ENCODE measurements around the gene TSPOAP1. TPM values are rescaled to one million over a fixed set of nuclear protein-coding genes. Genes with fewer than 3 reads are reported as not detected.

Gene TSPOAP1
- polyA plus RNA-seq, 2 of the 4 experiments (the other 2 are of a cell fraction), result not detected

GRCh38 chr17:58376472-58377000 lies 47.9 kb upstream of the TSPOAP1 start:
- Histone ChIP-seq H3K4me3 (no peak overlapping the region), H3K4me2 (no peak overlapping the region), H3K9me3 (no peaks in the 10 kb centered on the region), H3K27ac (0 out of 6 replicates have a peak overlapping the region, but pooled peaks of 1 of the 2 experiments have one; percentile 8), H3K4me1 (peaks cover 44% of the 10 kb centered on the region)
- ATAC-seq (no peak), DNase-seq (ENCODE audit: low read depth in 1 of 2, low spot score in 1 of 2) (no peak), FAIRE-seq (no peak)
- WGBS (ENCODE audit: missing lambda C conversion rate), result 53% methylated on average over 4 of the region's 4 CpGs
- TF ChIP-seq RFX5 (IDR thresholded peaks at IDR 0.05) (no peak), REST (IDR thresholded peaks at IDR 0.05) (peak; percentile 59; the same call in 1 of the 2 replicates)
- CTCF ChIA-PET, result interaction anchor here (0.8 to 4.3 kb wide), 3 partner anchors 20 to 71 kb away, joined by 3 to 16 read pairs (median 5); no protein-coding TSS in a partner anchor
- POLR2A ChIA-PET, result no interaction called here

GRCh38 chr17:58375811-58376210 lies 47.2 kb upstream of the TSPOAP1 start:
- no peaks in the 10 kb centered on the region for H3K9me3 ChIP-seq

GRCh38 chr17:58375256-58375655 lies 46.7 kb upstream of the TSPOAP1 start:
- no peak overlapping the region for H3K4me3 ChIP-seq
- no peak for DNase-seq (ENCODE audit: low read depth in 1 of 2, low spot score in 1 of 2)
- ChIA-PET CTCF (interaction anchor here (1.3 to 2.4 kb wide), 2 partner anchors 38 to 42 kb away, joined by 3 to 7 read pairs; partner anchors contain the start of gene RNF43), POLR2A (no interaction called here)
- TF ChIP-seq PBX3 (IDR thresholded peaks at IDR 0.05), result no peak
- no peak for TF ChIP-seq HEYL (CRISPR knock-in tag; IDR thresholded peaks at IDR 0.05)
- H3K4me1 ChIP-seq, result peaks cover 32% of the 10 kb centered on the region
- 84% methylated on average over 5 of the region's 5 CpGs for WGBS (ENCODE audit: missing lambda C conversion rate)
- no peak for FAIRE-seq
- no peaks in the 10 kb centered on the region for H3K9me3 ChIP-seq
- H3K27ac ChIP-seq, result no peak overlapping the region
- ATAC-seq, result no peak
- no peak overlapping the region for H3K4me2 ChIP-seq

More at GRCh38 chr17:58375811-58376210, 47.2 kb upstream of the TSPOAP1 start:
- ChIA-PET CTCF (interaction anchor here (0.8 to 1.5 kb wide), 2 partner anchors 21 to 72 kb away, joined by 3 to 5 read pairs; no protein-coding TSS in a partner anchor), POLR2A (no interaction called here)
- TF ChIP-seq SREBF2 (IDR thresholded peaks at IDR 0.05) (no peak), POLR2A (IDR thresholded peaks at IDR 0.05; ENCODE audit: low read length) (no peak), FOXS1 (CRISPR knock-in tag; IDR thresholded peaks at IDR 0.05) (no peak), FOSL2 (IDR thresholded peaks at IDR 0.05) (no peak), FOSL2 (CRISPR knock-in tag; IDR thresholded peaks at IDR 0.05) (no peak)
- Histone ChIP-seq H3K4me2 (no peak overlapping the region), H3K4me3 (no peak overlapping the region), H3K27ac (peak overlapping the region in 1 of 2 experiments; percentile 16; a peak in 2 of 6 replicates), H3K4me1 (peaks cover 37% of the 10 kb centered on the region)
- FAIRE-seq (no peak), ATAC-seq (no peak), DNase-seq (ENCODE audit: low read depth in 1 of 2, low spot score in 1 of 2) (no peak)
- 59% methylated on average over 2 of the region's 2 CpGs for WGBS (ENCODE audit: missing lambda C conversion rate)

GRCh38 chr17:58373923-58374322 lies 45.3 kb upstream of the TSPOAP1 start:
- Histone ChIP-seq H3K27ac (no peak overlapping the region), H3K4me2 (no peak overlapping the region), H3K4me1 (peaks cover 27% of the 10 kb centered on the region; the same call in 2 of the 3 replicates), H3K4me3 (no peak overlapping the region), H3K9me3 (no peaks in the 10 kb centered on the region)
- no peak for DNase-seq (ENCODE audit: low read depth in 1 of 2, low spot score in 1 of 2)
- ChIA-PET POLR2A (no interaction called here), CTCF (interaction anchor here (1.3 to 2.4 kb wide), 3 partner anchors 13 to 44 kb away, joined by 3 to 7 read pairs (median 5); partner anchors contain the start of gene RNF43)
- TF ChIP-seq HMGXB4 (CRISPR knock-in tag; IDR thresholded peaks at IDR 0.05; ENCODE audit: borderline replicate concordance), result no peak
- no peak for TF ChIP-seq ZNF302 (CRISPR knock-in tag; IDR thresholded peaks at IDR 0.05)
- 0 out of 2 replicates have a peak, but pooled peaks have one; percentile 6 for TF ChIP-seq KDM1A (IDR thresholded peaks at IDR 0.05; ENCODE audit: low read depth)
- WGBS (ENCODE audit: missing lambda C conversion rate), result 83% methylated on average over 1 of the region's 1 CpG
- FAIRE-seq, result no peak
- ATAC-seq, result no peak
